ENCODE data around the gene PAPOLG.

- TF ChIP-seq CTCF (optimal IDR thresholded peaks at IDR 0.05 in 1 of 3, IDR thresholded peaks at IDR 0.05 in 1 of 3, conservative IDR thresholded peaks at IDR 0.05 in 1 of 3; ENCODE audit: extremely low read depth in 1 of 3, insufficient read depth in 2 of 3, low read length in 3 of 3) (no peak), EZH2 (IDR thresholded peaks at IDR 0.05; ENCODE audit: low read length) (no peak)
Measured at GRCh38 chr2:60780721-60781120, 24.7 kb downstream of the PAPOLG start.

All from keratinocyte (primary cell).